GM12872 (cell line): ENCODE data around the gene CX3CL1.

Source experiments
- CTCF ChIP-seq: IDR thresholded peaks from 3 replicates; pipeline ENCODE4 v1.5.1; 2011; ENCODE audit warnings: low read depth, mild to moderate bottlenecking, low read length, moderate library complexity; ENCODE audit not compliant: insufficient read depth

CX3CL1 gene

DNA sequence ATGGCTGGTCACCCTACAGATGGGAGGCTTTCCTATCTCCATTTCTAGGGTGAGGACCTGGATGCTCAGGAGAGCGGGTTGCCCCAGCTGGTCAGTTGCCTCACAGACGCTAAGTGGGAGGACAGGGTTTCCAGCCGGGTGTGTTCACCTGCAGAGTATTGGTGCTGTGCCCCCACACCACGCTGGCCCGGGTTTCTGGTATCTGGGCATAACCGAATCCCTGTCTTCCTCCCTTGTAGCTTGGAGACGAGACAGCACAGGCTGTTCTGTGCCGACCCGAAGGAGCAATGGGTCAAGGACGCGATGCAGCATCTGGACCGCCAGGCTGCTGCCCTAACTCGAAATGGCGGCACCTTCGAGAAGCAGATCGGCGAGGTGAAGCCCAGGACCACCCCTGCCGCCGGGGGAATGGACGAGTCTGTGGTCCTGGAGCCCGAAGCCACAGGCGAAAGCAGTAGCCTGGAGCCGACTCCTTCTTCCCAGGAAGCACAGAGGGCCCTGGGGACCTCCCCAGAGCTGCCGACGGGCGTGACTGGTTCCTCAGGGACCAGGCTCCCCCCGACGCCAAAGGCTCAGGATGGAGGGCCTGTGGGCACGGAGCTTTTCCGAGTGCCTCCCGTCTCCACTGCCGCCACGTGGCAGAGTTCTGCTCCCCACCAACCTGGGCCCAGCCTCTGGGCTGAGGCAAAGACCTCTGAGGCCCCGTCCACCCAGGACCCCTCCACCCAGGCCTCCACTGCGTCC lies 9.7 kb downstream of the CX3CL1 start:
- TF ChIP-seq CTCF: no peak

GRCh38 chr16:57382535-57383275 lies 10.4 kb downstream of the CX3CL1 start:
- TF ChIP-seq CTCF: peak; percentile 34; the same call in 2 of the 3 replicates

DNA sequence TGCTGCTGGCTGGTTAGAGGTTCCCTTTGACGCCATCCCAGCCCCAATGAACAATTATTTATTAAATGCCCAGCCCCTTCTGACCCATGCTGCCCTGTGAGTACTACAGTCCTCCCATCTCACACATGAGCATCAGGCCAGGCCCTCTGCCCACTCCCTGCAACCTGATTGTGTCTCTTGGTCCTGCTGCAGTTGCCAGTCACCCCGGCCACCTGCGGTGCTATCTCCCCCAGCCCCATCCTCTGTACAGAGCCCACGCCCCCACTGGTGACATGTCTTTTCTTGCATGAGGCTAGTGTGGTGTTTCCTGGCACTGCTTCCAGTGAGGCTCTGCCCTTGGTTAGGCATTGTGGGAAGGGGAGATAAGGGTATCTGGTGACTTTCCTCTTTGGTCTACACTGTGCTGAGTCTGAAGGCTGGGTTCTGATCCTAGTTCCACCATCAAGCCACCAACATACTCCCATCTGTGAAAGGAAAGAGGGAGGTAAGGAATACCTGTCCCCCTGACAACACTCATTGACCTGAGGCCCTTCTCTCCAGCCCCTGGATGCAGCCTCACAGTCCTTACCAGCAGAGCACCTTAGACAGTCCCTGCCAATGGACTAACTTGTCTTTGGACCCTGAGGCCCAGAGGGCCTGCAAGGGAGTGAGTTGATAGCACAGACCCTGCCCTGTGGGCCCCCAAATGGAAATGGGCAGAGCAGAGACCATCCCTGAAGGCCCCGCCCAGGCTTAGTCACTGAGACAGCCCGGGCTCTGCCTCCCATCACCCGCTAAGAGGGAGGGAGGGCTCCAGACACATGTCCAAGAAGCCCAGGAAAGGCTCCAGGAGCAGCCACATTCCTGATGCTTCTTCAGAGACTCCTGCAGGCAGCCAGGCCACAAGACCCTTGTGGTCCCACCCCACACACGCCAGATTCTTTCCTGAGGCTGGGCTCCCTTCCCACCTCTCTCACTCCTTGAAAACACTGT lies 11.3 kb downstream of the CX3CL1 start:
- TF ChIP-seq CTCF: no peak

DNA sequence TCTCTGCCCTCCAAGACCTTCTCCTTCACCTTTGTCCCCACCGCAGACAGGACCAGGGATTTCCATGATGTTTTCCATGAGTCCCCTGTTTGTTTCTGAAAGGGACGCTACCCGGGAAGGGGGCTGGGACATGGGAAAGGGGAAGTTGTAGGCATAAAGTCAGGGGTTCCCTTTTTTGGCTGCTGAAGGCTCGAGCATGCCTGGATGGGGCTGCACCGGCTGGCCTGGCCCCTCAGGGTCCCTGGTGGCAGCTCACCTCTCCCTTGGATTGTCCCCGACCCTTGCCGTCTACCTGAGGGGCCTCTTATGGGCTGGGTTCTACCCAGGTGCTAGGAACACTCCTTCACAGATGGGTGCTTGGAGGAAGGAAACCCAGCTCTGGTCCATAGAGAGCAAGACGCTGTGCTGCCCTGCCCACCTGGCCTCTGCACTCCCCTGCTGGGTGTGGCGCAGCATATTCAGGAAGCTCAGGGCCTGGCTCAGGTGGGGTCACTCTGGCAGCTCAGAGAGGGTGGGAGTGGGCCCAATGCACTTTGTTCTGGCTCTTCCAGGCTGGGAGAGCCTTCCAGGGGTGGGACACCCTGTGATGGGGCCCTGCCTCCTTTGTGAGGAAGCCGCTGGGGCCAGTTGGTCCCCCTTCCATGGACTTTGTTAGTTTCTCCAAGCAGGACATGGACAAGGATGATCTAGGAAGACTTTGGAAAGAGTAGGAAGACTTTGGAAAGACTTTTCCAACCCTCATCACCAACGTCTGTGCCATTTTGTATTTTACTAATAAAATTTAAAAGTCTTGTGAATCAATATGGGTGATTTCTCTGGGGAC lies 12.2 kb downstream of the CX3CL1 start:
- TF ChIP-seq CTCF: no peak

DNA sequence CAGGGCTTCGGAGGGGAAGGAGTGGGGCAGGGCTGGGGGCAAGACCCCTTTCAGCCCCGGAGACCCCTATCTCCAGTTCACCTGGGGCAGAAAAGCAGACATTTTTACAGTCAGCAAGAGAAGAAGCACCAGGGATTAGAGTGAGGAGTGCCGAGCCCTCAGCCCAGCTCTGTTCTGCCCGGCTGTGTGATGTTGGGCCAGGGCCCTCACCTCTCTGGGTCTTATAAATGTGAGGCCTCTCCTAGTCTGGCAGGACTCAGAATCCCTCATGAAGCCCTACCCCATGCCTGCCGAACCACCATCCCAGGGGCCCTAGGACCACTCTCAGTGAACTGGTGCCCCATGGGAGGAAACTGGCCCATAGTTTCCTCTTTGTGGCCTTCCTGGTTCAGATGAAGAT lies 12.8 kb downstream of the CX3CL1 start:
- TF ChIP-seq CTCF: no peak

DNA sequence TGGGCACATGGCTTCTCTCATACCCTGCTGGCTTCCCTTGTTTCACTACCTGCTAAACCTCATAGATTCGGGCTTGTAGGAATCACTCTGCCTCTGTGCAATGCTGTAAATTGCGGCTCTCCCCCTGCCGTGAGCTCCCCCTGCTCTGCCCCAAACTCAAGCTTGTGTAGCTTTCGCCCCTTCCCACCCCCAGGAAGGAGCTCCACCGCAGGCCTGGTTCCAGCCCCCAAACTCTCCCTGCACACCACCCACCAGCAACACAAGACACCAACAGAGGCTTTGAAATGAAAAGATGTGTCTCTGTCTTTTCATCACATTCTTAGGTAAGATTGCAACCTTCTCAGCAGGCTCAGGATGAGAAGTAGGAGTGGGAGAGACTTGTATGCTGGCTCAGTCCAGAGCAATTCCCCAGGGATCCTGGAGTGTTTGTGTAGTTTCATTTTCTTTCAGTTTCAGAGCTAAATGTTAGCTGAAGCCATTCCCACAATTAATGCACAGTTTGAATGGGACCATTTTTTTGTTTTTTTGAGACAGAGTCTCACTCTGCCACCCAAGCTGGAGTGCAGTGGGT lies 14.2 kb downstream of the CX3CL1 start:
- TF ChIP-seq CTCF: no peak
